A549 (cell line): ENCODE results near the gene CEBPG. TPM values are rescaled to one million over a fixed set of nuclear protein-coding genes. Genes with fewer than 3 reads are reported as not detected.
A peak's percentile ranks its signal among the peaks of the same experiment; 100 is the strongest.

Source experiments
- ATAC-seq, 2 experiments: fragments of 200-7000 bp in 1 of 2; fragments of >200 bp in 1 of 2; cut with Nextera tagmentation in 1 of 2; cut with Tn5 transposase in 1 of 2; 3 replicates each; pipeline versions ENCODE4 v1.8.0 to v1.9.1; 2018 to 2020; ENCODE audit warnings: mild to moderate bottlenecking in 1 of 2, moderate library complexity in 1 of 2
- CTCF ChIA-PET: fragments of 300-600 bp; sonication (Branson Sonifier 250); formaldehyde crosslinking; extraction: SDS; loops from one replicate; lab custom pipeline; 2021; ENCODE audit warnings: antibody characterized with exemption, inconsistent platforms; lab: Yijun Ruan, JAX
- POLR2A ChIA-PET: fragments of 350-600 bp; formaldehyde crosslinking; extraction: SDS; loops from one replicate; lab custom pipeline; 2021; ENCODE audit warnings: antibody characterized with exemption, inconsistent platforms; lab: Yijun Ruan, JAX
- DNase-seq, 2 experiments: peaks; one replicate each; pipeline versions ENCODE4 v3.0.0 to v3.0.0-alpha.2; 2011 to 2016; ENCODE audit warnings: low read depth in 1 of 2, low spot score in 1 of 2
- FAIRE-seq: peaks from 2 replicates; lab custom pipeline; 2011; peaks lifted over from hg19 to GRCh38; lab: Jason Lieb, UNC
- H3K27ac ChIP-seq, 2 experiments: fragments of >200 bp; sonication (Bioruptor Twin); formaldehyde crosslinking; 3 replicates each; pipeline ENCODE4 v1.5.1; 2016 to 2017
- H3K4me1 ChIP-seq: fragments of >200 bp; sonication (Bioruptor Twin); formaldehyde crosslinking; 3 replicates; pipeline ENCODE4 v1.6.1; 2016
- H3K4me2 ChIP-seq: fragments of >200 bp; sonication (Bioruptor Twin); formaldehyde crosslinking; 3 replicates; pipeline ENCODE4 v1.6.1; 2016
- H3K4me3 ChIP-seq: fragments of >200 bp; sonication (Bioruptor Twin); formaldehyde crosslinking; 3 replicates; pipeline ENCODE4 v1.5.1; 2016
- H3K9me3 ChIP-seq: fragments of >200 bp; sonication (Bioruptor Twin); formaldehyde crosslinking; 3 replicates; pipeline ENCODE4 v1.6.1; 2016
- FOSL2 ChIP-seq, 2 experiments: fragments of 450-650 bp in 1 of 2; fragments of >200 bp in 1 of 2; sonication (Bioruptor Twin) in 1 of 2; formaldehyde crosslinking; IDR thresholded peaks; 2 replicates each; pipeline versions ENCODE4 v1.5.0 to v1.6.1; 2016 to 2020; ENCODE audit warnings: mild to moderate bottlenecking in 1 of 2, moderate library complexity in 1 of 2
- GATA3 ChIP-seq: IDR thresholded peaks from 2 replicates; pipeline ENCODE4 v1.6.1; 2012; ENCODE audit warnings: borderline replicate concordance
- HDAC2 ChIP-seq: fragments of 200-600 bp; sonication (generic); IDR thresholded peaks from 2 replicates; pipeline ENCODE4 v1.6.1; 2016
- JUN ChIP-seq, 2 experiments: fragments of >200 bp; sonication (Bioruptor Twin); formaldehyde crosslinking; IDR thresholded peaks; 2 replicates in 1 of 2; 3 replicates in 1 of 2; pipeline ENCODE4 v1.6.1; 2016 to 2017
- MAFK ChIP-seq: fragments of 450-650 bp; IDR thresholded peaks from 2 replicates; pipeline ENCODE4 v1.6.1; 2014; ENCODE audit not compliant: partially characterized antibody
- MAZ ChIP-seq: fragments of 150-350 bp; IDR thresholded peaks from 2 replicates; pipeline ENCODE4 v1.6.1; 2014; ENCODE audit warnings: antibody characterized with exemption, low read depth, low read length, borderline replicate concordance
- NR3C1 ChIP-seq: fragments of >200 bp; sonication (Bioruptor Twin); formaldehyde crosslinking; IDR thresholded peaks from 3 replicates; pipeline ENCODE4 v1.6.1; 2017
- PHF8 ChIP-seq: fragments of 200-600 bp; sonication (generic); IDR thresholded peaks from 2 replicates; pipeline ENCODE4 v1.6.1; 2016; ENCODE audit warnings: low read depth, mild to moderate bottlenecking, antibody characterized with exemption, moderate library complexity, borderline replicate concordance
- POLR2A ChIP-seq: IDR thresholded peaks from 2 replicates; pipeline ENCODE4 v1.6.1; 2012; ENCODE audit warnings: mild to moderate bottlenecking, low read length
- POLR2AphosphoS2 ChIP-seq: conservative IDR thresholded peaks from 2 replicates; pipeline ENCODE4 v1.6.1; 2012; ENCODE audit warnings: low read length, improper control_type of control experiment, inconsistent platforms
- RAD21 ChIP-seq, 2 experiments: fragments of >200 bp in 1 of 2; sonication (Bioruptor Twin) in 1 of 2; formaldehyde crosslinking in 1 of 2; IDR thresholded peaks in 1 of 2; conservative IDR thresholded peaks in 1 of 2; 2 replicates in 1 of 2; 3 replicates in 1 of 2; pipeline ENCODE4 v1.6.1; 2012 to 2018; ENCODE audit warnings: inconsistent platforms in 1 of 2
- RARB ChIP-seq: fragments of 250-450 bp; sonication (Bioruptor Pico); IDR thresholded peaks from 2 replicates; pipeline ENCODE4 v1.8.0; 2021; ENCODE audit warnings: mild to moderate bottlenecking, moderate library complexity
- RCOR1 ChIP-seq: fragments of 150-350 bp; IDR thresholded peaks from 2 replicates; pipeline ENCODE4 v1.6.1; 2014; ENCODE audit warnings: antibody characterized with exemption, low read length, low read depth
- RFX5 ChIP-seq: fragments of 450-650 bp; IDR thresholded peaks from 2 replicates; pipeline ENCODE4 v1.7.1; 2014; ENCODE audit warnings: antibody characterized with exemption, mild to moderate bottlenecking, moderate library complexity
- RNF2 ChIP-seq: fragments of 200-600 bp; sonication (generic); IDR thresholded peaks from 2 replicates; pipeline ENCODE4 v1.6.1; 2016; ENCODE audit warnings: low read depth, mild to moderate bottlenecking, antibody characterized with exemption, moderate library complexity, borderline replicate concordance
- TP53 ChIP-seq: fragments of 250-450 bp; sonication (Bioruptor Pico); IDR thresholded peaks from 2 replicates; pipeline ENCODE4 v1.5.0; 2021; ENCODE audit warnings: mild to moderate bottlenecking, moderate library complexity
- ZC3H11A ChIP-seq: fragments of 450-650 bp; IDR thresholded peaks from 2 replicates; pipeline ENCODE4 v1.6.1; 2014; ENCODE audit warnings: antibody characterized with exemption, mild to moderate bottlenecking
- ZFP36 ChIP-seq: fragments of 450-650 bp; IDR thresholded peaks from 2 replicates; pipeline ENCODE4 v1.6.1; 2014; ENCODE audit warnings: borderline replicate concordance; ENCODE audit not compliant: partially characterized antibody
- ZNF302 ChIP-seq: fragments of 250-450 bp; sonication (Bioruptor Pico); IDR thresholded peaks from 2 replicates; pipeline ENCODE4 v1.9.0; 2021; ENCODE audit warnings: inconsistent platforms, mild to moderate bottlenecking, moderate library complexity
- ZSCAN20 ChIP-seq: fragments of 250-450 bp; sonication (Bioruptor Pico); IDR thresholded peaks from 2 replicates; pipeline ENCODE4 v1.8.0; 2022; ENCODE audit warnings: mild to moderate bottlenecking, moderate library complexity
- WGBS: methylation state at CpG from one replicate; pipeline ENCODE4 v1.1.6; 2017; ENCODE audit errors: missing lambda C conversion rate; 5-methylcytosine and 5-hydroxymethylcytosine counted together
- polyA plus RNA-seq, 4 experiments: library from polyadenylated mRNA; depleted of rRNA in 3 of 4; stranded (reverse); fragments of >200 nt; fragmentation: RNase III in 1 of 4; extraction: RNeasy Plus Mini Kit Qiagen cat#74134 plus additional on column Dnase treatment in 1 of 4; gene quantifications; 2 replicates in 3 of 4; 3 replicates in 1 of 4; pipeline ENCODE4 v1.2.3, GENCODE V29; 2011 to 2017
- TF ChIP-seq, protein P1 (sequence below): IDR thresholded peaks from 2 replicates; pipeline ENCODE4 v1.6.1; 2012; ENCODE audit warnings: low read depth, borderline replicate concordance
- TF ChIP-seq, protein P2 (sequence below): fragments of 150-350 bp; IDR thresholded peaks from 2 replicates; pipeline ENCODE4 v1.6.1; 2014; ENCODE audit warnings: low read depth, mild to moderate bottlenecking, low read length
- TF ChIP-seq, protein P3 (sequence below): fragments of 250-450 bp; sonication (Bioruptor Pico); IDR thresholded peaks from 2 replicates; pipeline ENCODE4 v1.5.0; 2021; ENCODE audit warnings: mild to moderate bottlenecking, moderate library complexity, borderline replicate concordance
- TF ChIP-seq, protein P4 (sequence below): IDR thresholded peaks from 2 replicates; pipeline ENCODE4 v1.6.1; 2012
- TF ChIP-seq, protein P5 (sequence below): fragments of >200 bp; sonication (Bioruptor Twin); formaldehyde crosslinking; IDR thresholded peaks from 3 replicates; pipeline ENCODE4 v1.6.1; 2016

Gene CEBPG
- polyA plus RNA-seq, 2 of the 4 experiments (the other 2 are of a cell fraction): 34.3 to 138 TPM

DNA sequence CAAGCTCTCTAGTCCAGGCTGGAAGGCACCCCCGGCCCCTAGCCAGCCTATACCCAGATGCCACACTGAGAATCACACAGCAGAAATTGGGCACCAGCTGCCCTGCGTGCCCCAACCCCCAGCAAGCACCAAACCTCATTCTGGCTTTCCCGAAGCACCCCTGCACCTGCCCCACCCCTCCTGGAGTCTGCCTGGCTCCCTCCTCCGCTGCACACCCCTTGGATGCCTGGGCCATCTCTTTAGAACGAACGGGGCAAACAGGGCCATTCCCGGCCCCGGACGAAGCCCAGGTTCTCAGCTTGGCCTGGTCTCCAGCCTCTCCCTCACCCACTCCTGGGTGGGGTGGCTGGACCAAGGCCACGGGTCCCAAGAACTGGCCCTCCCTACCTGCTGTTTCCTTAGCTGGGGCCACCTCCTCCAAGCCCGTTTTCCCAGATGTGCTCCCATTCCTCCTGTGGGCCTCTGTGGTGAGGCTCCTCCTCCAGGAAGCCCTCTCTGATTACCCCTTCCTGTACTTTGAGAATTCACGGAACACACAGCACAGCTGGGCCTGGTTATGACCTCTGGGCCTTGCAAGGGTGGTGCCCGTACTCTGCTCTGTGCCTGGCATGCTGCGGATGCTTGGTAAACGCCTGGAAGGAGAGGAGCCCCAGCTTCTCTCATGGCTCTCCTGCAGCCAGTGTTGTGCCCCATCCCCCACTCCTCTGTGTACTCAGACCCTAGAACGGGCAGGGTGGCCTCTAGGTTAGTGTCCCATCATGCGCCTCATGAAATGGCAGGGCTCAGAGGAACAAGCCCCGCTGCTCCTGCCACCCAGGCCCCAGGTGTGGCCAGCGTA lies 21.4 kb downstream of the CEBPG start:
- FAIRE-seq (no peak), DNase-seq (no peak), ATAC-seq (peak in 1 of 2 experiments; percentile 4; a peak in 1 of 6 replicates)
- H3K4me2 ChIP-seq: no peak overlapping the region
- CTCF ChIA-PET: interaction anchor here (0.8 to 36.3 kb wide), 14 partner anchors 1 to 383 kb away, joined by 3 to 1493 read pairs (median 7); partner anchors contain the start of genes CEBPA and CEBPG
- H3K4me1 ChIP-seq: peaks cover 30% of the 10 kb centered on the region
- H3K9me3 ChIP-seq: no peaks in the 10 kb centered on the region
- WGBS: 80% methylated on average over 18 of the region's 19 CpGs
- peak overlapping the region in 1 of 2 experiments; percentile 47; a peak in 3 of 6 replicates for H3K27ac ChIP-seq
- no peak overlapping the region for H3K4me3 ChIP-seq
- POLR2A ChIA-PET: interaction anchor here (1.1 to 2.3 kb wide), 3 partner anchors 21 to 218 kb away, joined by 3 to 15 read pairs (median 14); partner anchors contain the start of genes CEBPA and CEBPG
- TF ChIP-seq, protein P1, sequence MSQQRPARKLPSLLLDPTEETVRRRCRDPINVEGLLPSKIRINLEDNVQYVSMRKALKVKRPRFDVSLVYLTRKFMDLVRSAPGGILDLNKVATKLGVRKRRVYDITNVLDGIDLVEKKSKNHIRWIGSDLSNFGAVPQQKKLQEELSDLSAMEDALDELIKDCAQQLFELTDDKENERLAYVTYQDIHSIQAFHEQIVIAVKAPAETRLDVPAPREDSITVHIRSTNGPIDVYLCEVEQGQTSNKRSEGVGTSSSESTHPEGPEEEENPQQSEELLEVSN: no peak
- TF ChIP-seq POLR2A (0 out of 2 replicates have a peak, but pooled peaks have one; percentile 12), HDAC2 (no peak), JUN (IDR thresholded peaks at IDR 0.05) (peak in 1 of 2 experiments; percentile 22; a peak in 1 of 5 replicates), NR3C1 (no peak), ZFP36 (peak; percentile 99), GATA3 (no peak), RFX5 (no peak), POLR2AphosphoS2 (no peak)
- TF ChIP-seq, protein P2, sequence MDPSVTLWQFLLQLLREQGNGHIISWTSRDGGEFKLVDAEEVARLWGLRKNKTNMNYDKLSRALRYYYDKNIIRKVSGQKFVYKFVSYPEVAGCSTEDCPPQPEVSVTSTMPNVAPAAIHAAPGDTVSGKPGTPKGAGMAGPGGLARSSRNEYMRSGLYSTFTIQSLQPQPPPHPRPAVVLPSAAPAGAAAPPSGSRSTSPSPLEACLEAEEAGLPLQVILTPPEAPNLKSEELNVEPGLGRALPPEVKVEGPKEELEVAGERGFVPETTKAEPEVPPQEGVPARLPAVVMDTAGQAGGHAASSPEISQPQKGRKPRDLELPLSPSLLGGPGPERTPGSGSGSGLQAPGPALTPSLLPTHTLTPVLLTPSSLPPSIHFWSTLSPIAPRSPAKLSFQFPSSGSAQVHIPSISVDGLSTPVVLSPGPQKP: no peak
- TF ChIP-seq, protein P3, sequence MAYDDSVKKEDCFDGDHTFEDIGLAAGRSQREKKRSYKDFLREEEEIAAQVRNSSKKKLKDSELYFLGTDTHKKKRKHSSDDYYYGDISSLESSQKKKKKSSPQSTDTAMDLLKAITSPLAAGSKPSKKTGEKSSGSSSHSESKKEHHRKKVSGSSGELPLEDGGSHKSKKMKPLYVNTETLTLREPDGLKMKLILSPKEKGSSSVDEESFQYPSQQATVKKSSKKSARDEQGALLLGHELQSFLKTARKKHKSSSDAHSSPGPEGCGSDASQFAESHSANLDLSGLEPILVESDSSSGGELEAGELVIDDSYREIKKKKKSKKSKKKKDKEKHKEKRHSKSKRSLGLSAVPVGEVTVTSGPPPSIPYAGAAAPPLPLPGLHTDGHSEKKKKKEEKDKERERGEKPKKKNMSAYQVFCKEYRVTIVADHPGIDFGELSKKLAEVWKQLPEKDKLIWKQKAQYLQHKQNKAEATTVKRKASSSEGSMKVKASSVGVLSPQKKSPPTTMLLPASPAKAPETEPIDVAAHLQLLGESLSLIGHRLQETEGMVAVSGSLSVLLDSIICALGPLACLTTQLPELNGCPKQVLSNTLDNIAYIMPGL (CRISPR knock-in tag): no peak

DNA sequence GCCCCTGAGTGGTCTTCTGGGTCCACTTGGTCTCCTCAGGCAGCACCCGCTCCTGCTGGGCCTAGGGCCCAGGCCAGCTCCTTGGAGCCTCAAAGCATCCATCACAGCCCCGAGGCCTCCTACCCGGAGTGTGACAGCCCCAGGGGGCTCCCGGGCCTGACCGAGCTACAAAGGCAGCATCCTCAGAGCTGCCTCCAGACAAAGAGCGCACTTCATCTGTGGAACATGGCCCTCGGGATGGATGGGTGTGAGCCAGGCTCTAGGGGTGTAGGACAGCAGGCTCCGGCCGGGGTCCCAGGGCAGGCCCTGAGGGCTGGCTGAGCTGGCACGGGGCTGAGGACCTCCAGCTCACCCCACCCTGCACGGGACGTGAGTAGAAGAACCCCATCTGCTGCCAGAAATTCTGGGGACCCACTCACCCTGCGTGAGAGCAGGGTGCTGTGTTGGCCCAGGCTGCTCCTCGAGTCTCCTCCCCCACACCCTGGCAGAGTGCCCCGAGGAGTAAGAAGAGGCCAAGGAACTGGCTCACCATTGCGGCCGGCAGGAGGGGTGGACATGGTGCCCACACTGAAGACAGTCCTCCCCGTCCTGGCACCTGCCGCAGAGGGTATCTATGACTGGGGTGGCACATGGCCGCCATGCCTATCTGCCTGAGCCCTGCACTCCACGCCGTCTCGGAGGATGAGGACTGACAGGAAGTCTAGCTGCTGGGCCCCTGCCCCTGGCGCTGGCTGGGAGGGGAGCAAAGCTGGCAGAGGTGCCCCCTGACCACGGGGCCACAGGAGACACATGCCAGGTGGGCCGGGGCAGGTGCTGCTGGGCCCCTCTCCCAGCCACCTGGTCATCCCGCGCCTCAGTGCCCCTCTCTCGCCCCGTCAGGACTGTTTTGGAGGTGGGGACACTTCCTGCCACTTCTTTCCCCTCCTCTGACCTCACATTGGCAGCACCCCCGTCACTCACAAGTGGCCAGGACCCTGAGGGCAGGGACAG lies 22.3 kb downstream of the CEBPG start:
- Histone ChIP-seq H3K4me1 (peaks cover 23% of the 10 kb centered on the region), H3K27ac (peak overlapping the region in 1 of 2 experiments; percentile 7; a peak in 1 of 6 replicates), H3K9me3 (no peaks in the 10 kb centered on the region), H3K4me2 (no peak overlapping the region), H3K4me3 (no peak overlapping the region)
- ATAC-seq: no peak
- POLR2A ChIA-PET: interaction anchor here (1.0 to 2.3 kb wide), 5 partner anchors 19 to 93 kb away, joined by 4 to 15 read pairs (median 7); partner anchors contain the start of genes CEBPA and CEBPG
- DNase-seq: no peak
- TF ChIP-seq, protein P4, sequence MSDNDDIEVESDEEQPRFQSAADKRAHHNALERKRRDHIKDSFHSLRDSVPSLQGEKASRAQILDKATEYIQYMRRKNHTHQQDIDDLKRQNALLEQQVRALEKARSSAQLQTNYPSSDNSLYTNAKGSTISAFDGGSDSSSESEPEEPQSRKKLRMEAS: no peak
- TF ChIP-seq RARB (CRISPR knock-in tag): no peak
- no peak for TF ChIP-seq ZC3H11A
- TF ChIP-seq RAD21 (conservative IDR thresholded peaks at IDR 0.05 in 1 of 2, IDR thresholded peaks at IDR 0.05 in 1 of 2): no peak
- TF ChIP-seq POLR2A: no peak
- no peak for TF ChIP-seq FOSL2 (IDR thresholded peaks at IDR 0.05)
- no peak for TF ChIP-seq FOSL2 (CRISPR knock-in tag; IDR thresholded peaks at IDR 0.05)
- no peak for TF ChIP-seq RCOR1
- TF ChIP-seq, protein P5, sequence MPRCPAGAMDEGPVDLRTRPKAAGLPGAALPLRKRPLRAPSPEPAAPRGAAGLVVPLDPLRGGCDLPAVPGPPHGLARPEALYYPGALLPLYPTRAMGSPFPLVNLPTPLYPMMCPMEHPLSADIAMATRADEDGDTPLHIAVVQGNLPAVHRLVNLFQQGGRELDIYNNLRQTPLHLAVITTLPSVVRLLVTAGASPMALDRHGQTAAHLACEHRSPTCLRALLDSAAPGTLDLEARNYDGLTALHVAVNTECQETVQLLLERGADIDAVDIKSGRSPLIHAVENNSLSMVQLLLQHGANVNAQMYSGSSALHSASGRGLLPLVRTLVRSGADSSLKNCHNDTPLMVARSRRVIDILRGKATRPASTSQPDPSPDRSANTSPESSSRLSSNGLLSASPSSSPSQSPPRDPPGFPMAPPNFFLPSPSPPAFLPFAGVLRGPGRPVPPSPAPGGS: no peak
- TF ChIP-seq, protein P2: no peak
- no peak for TF ChIP-seq PHF8
- TF ChIP-seq ZSCAN20 (CRISPR knock-in tag): no peak
- TF ChIP-seq MAZ: no peak
- no peak for TF ChIP-seq TP53 (CRISPR knock-in tag)
- no peak for TF ChIP-seq ZFP36
- TF ChIP-seq RFX5: no peak
- no peak for TF ChIP-seq MAFK
- no peak for TF ChIP-seq ZNF302 (CRISPR knock-in tag)
- no peak for TF ChIP-seq RNF2
- CTCF ChIA-PET: interaction anchor here (1.2 to 36.3 kb wide), 13 partner anchors 2 to 382 kb away, joined by 3 to 1493 read pairs (median 9); partner anchors contain the start of genes CEBPA and CEBPG
- 90% methylated on average over 30 of the region's 31 CpGs for WGBS
- FAIRE-seq: no peak
